HL-60 (cell line): ENCODE measurements around the gene SLC28A2.

Experiments used
- CTCF ChIP-seq: IDR thresholded peaks from one replicate; pipeline ENCODE4 v1.5.1; 2011; ENCODE audit warnings: low read length, control low read depth, inconsistent platforms; ENCODE audit not compliant: insufficient read depth
- GABPA ChIP-seq: IDR thresholded peaks from 2 replicates; pipeline ENCODE4 v1.6.1; 2012; ENCODE audit warnings: low read depth

- TF ChIP-seq CTCF (no peak), GABPA (no peak)
These were observed 40.0 kb downstream of the SLC28A2 start for GRCh38 chr15:45291822-45292582.
